ENCODE results near the gene DEUP1.

DNA sequence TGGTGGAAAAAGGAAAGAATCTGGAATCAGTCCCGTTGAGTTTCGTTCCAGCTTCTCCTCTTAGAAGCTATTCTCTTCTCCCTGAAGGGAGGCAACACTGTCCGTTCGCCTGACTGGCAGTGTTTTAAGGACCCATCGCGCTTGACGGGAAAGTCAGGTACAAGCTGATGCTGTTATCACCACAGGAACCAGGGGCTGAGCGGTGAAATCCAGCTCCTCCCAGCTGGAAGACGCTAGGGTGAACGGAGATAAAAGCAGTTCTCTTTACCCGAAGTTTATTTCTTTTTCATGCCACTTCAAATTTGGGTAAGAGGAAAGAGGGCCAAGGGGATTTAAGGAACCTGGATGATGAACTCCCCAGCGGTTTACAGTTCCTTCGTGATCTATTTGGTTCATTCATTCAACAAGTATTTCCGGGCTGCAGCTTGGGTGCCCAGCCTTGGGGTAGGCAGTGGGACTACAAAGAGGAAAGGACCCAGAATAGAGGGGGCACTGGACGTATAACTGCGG, 551 bp upstream of the DEUP1 start:
- TF ChIP-seq, protein P1, sequence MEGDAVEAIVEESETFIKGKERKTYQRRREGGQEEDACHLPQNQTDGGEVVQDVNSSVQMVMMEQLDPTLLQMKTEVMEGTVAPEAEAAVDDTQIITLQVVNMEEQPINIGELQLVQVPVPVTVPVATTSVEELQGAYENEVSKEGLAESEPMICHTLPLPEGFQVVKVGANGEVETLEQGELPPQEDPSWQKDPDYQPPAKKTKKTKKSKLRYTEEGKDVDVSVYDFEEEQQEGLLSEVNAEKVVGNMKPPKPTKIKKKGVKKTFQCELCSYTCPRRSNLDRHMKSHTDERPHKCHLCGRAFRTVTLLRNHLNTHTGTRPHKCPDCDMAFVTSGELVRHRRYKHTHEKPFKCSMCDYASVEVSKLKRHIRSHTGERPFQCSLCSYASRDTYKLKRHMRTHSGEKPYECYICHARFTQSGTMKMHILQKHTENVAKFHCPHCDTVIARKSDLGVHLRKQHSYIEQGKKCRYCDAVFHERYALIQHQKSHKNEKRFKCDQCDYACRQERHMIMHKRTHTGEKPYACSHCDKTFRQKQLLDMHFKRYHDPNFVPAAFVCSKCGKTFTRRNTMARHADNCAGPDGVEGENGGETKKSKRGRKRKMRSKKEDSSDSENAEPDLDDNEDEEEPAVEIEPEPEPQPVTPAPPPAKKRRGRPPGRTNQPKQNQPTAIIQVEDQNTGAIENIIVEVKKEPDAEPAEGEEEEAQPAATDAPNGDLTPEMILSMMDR (IDR thresholded peaks at IDR 0.05 in 4 of 5, conservative IDR thresholded peaks at IDR 0.05 in 1 of 5), result no peak
- TF ChIP-seq POLR2A (IDR thresholded peaks at IDR 0.05), result no peak
